Activated naive CD8-positive, alpha-beta T cell treated with anti-CD3 and anti-CD28 coated beads, Interleukin-2, amount 10 ng/mL, durations not matched to agents 7 days and 5 days (primary cell): ENCODE measurements around the gene HAGH. TPM values are rescaled to one million over a fixed set of nuclear protein-coding genes. Genes with fewer than 3 reads are reported as not detected.
A peak's percentile ranks its signal among the peaks of the same experiment; 100 is the strongest.
"Not testable (repeated sequence)": the region's sequence is repeated elsewhere in the genome, so short reads cannot be mapped to it uniquely, and the experiment has no call there.

Source experiments
- ATAC-seq: fragments of 150-1000 bp; cut with Tn5 transposase; one replicate; pipeline ENCODE4 v1.10.0; 2021; ENCODE audit warnings: low read depth, moderate library complexity
- POLR2A ChIA-PET: fragments of 350-600 bp; sonication (Branson Sonifier 250); formaldehyde crosslinking; loops from one replicate; lab custom pipeline; 2021; ENCODE audit warnings: antibody characterized with exemption; lab: Charles Lee
- DNase-seq: peaks from one replicate; pipeline ENCODE4 v3.0.0; 2021
- H3K27ac Mint-ChIP-seq: one replicate; pipeline ENCODE4 v1.8.0; 2022; ENCODE audit warnings: mild to moderate bottlenecking, mixed read lengths
- H3K27me3 Mint-ChIP-seq: one replicate; pipeline ENCODE4 v1.8.0; 2022; ENCODE audit warnings: mild to moderate bottlenecking, moderate library complexity, mixed read lengths
- H3K36me3 Mint-ChIP-seq: one replicate; pipeline ENCODE4 v1.8.0; 2021; ENCODE audit warnings: mild to moderate bottlenecking, mixed read lengths
- H3K4me1 Mint-ChIP-seq: one replicate; pipeline ENCODE4 v1.8.0; 2021; ENCODE audit warnings: mixed read lengths
- H3K4me3 Mint-ChIP-seq: one replicate; pipeline ENCODE4 v1.8.0; 2022; ENCODE audit warnings: mild to moderate bottlenecking, moderate library complexity, mixed read lengths
- H3K9me3 Mint-ChIP-seq: one replicate; pipeline ENCODE4 v1.8.0; 2021; ENCODE audit warnings: mixed read lengths
- total RNA-seq, 2 experiments: library from RNA; stranded (reverse); gene quantifications; one replicate each; pipeline ENCODE4 v1.2.3, GENCODE V29; 2021

Gene HAGH
- total RNA-seq, 2 experiments from 2014 or later, result 48.7 to 51.6 TPM

DNA sequence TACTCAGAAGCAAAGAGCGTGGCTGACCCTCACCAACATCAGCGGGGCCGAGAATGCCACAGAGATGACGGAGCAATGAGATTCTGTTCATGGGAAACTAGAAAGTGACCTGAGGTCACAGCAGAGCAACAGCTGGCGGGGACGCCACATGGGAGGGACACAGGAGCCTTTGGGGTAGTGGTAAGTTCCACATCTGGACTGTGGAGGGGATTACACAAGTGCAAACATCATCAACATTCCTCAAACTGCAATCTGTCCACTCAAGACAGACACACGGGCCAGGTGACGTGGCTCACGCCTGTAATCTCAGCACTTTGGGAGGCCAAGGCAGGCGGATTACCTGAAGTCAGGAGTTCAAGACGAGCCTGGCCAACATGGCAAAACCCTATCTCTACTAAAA, 11.2 kb downstream of the HAGH start:
- DNase-seq (no peak), ATAC-seq (no peak)
- Mint-ChIP-seq H3K36me3 (peaks cover 2% of the 10 kb centered on the region), H3K27ac (no peak overlapping the region), H3K4me1 (no peaks in the 10 kb centered on the region), H3K27me3 (no peaks in the 10 kb centered on the region), H3K4me3 (no peak overlapping the region), H3K9me3 (no peaks in the 10 kb centered on the region)
- POLR2A ChIA-PET, result interaction anchor here (1.6 kb wide), 1 partner anchor 33 kb away, joined by 3 read pairs; the partner anchor contains the start of gene NUBP2

DNA sequence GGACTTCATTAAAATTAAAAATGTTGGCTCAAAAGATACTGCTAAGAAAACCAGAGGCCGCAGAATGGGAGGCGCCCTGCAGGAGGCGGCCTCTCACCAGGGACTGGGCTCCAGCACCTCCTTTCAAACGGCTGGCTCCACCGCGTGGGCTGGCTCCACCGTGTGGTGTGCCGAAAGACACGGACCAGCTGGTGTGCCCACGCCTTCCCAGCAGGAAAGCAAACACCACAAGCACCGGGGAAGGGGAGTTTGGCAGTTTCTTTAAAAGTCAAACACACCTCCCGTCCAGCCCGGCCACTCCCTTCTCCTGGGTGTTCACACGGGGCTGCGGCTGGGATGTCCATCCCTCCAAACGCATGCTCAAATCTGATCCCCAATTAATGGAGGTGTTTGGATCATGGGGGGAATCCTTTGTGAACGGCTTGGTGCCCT, 13.9 kb downstream of the HAGH start:
- Mint-ChIP-seq H3K4me1 (no peaks in the 10 kb centered on the region), H3K27ac (no peak overlapping the region), H3K4me3 (no peak overlapping the region), H3K36me3 (peaks cover 1% of the 10 kb centered on the region), H3K9me3 (no peaks in the 10 kb centered on the region), H3K27me3 (no peaks in the 10 kb centered on the region)
- POLR2A ChIA-PET, result interaction anchor here (1.2 kb wide), 1 partner anchor 152 kb away, joined by 4 read pairs; the partner anchor contains the start of gene RPS2
- ATAC-seq, result peak; percentile 85
- peak; percentile 59 for DNase-seq

DNA sequence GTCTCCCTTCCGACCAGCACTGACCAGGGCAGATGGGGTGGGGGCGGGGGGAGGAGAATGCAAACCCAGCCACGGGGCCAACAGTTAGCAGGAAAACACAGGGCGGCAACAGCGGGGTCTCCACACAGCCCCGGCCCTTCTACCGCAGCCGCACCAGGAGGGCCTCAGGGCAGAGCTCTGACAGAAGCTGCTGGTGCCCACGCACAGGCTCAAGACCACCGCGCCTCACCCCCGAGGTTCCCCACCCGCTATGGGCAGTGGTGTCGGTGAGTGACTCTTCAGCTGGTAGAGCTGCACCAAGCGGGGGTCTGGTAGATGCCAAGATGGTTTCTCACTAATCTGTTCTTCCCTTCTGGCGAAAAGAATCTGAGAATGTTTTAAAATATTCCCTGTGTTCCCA, 16.1 kb downstream of the HAGH start:
- POLR2A ChIA-PET, result no interaction called here
- no peak overlapping the region for H3K27ac Mint-ChIP-seq
- no peak for ATAC-seq
- no peaks in the 10 kb centered on the region for H3K9me3 Mint-ChIP-seq
- DNase-seq, result no peak
- H3K36me3 Mint-ChIP-seq, result peaks cover 17% of the 10 kb centered on the region
- no peak overlapping the region for H3K4me3 Mint-ChIP-seq
- no peaks in the 10 kb centered on the region for H3K27me3 Mint-ChIP-seq
- H3K4me1 Mint-ChIP-seq, result no peaks in the 10 kb centered on the region

- Mint-ChIP-seq H3K27ac (no peak overlapping the region), H3K36me3 (peaks cover 18% of the 10 kb centered on the region)
- DNase-seq, result no peak
These were observed 16.5 kb downstream of the HAGH start for GRCh38 chr16:1810106-1810505.

GRCh38 chr16:1809281-1809801, 17.3 kb downstream of the HAGH start:
- no peaks in the 10 kb centered on the region for H3K4me1 Mint-ChIP-seq
- no peak for DNase-seq
- no peaks in the 10 kb centered on the region for H3K9me3 Mint-ChIP-seq
- H3K27me3 Mint-ChIP-seq, result no peaks in the 10 kb centered on the region
- POLR2A ChIA-PET, result no interaction called here
- peak; percentile 18 for ATAC-seq
- H3K36me3 Mint-ChIP-seq, result peaks cover 18% of the 10 kb centered on the region
- no peak overlapping the region for H3K27ac Mint-ChIP-seq
- no peak overlapping the region for H3K4me3 Mint-ChIP-seq

More at GRCh38 chr16:1810106-1810505, 16.5 kb downstream of the HAGH start:
- Mint-ChIP-seq H3K9me3 (no peaks in the 10 kb centered on the region), H3K4me3 (no peak overlapping the region), H3K4me1 (no peaks in the 10 kb centered on the region), H3K27me3 (no peaks in the 10 kb centered on the region)
- no peak for ATAC-seq
- POLR2A ChIA-PET, result no interaction called here

DNA sequence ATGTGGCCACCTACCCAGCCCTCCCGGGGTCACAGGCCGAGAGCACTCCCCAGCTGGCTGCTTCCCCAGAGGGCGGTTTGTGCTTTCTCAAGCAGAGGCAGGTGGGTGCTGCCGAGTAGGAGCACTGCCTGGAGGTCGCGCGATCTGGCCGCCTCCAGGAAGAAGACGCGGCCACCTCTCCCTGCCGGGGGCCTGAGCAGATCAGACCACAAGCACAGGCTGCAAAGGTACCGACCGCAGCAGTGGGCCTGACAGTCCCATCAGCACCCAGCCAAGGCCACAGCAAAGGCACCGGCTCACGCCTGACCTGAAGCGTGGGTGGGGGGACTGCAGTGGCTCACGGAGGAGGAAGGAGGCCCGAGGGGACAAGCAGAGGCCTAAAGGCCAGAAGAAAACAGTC, 17.9 kb downstream of the HAGH start:
- Mint-ChIP-seq H3K4me3 (no peak overlapping the region), H3K36me3 (peaks cover 18% of the 10 kb centered on the region), H3K27ac (no peak overlapping the region), H3K9me3 (no peaks in the 10 kb centered on the region), H3K4me1 (no peaks in the 10 kb centered on the region), H3K27me3 (no peaks in the 10 kb centered on the region)
- ATAC-seq (no peak), DNase-seq (no peak)
- POLR2A ChIA-PET, result no interaction called here

GRCh38 chr16:1807626-1808025, 19.0 kb downstream of the HAGH start:
- POLR2A ChIA-PET, result no interaction called here
- ATAC-seq (no peak), DNase-seq (no peak)
- H3K4me1 Mint-ChIP-seq, result no peaks in the 10 kb centered on the region
- H3K4me3 Mint-ChIP-seq, result no peak overlapping the region
- H3K36me3 Mint-ChIP-seq, result peaks cover 18% of the 10 kb centered on the region
- H3K27me3 Mint-ChIP-seq, result no peaks in the 10 kb centered on the region
- no peaks in the 10 kb centered on the region for H3K9me3 Mint-ChIP-seq
- H3K27ac Mint-ChIP-seq, result no peak overlapping the region

GRCh38 chr16:1800701-1801100, 25.9 kb downstream of the HAGH start:
- H3K36me3 Mint-ChIP-seq, result peaks cover 5% of the 10 kb centered on the region
- POLR2A ChIA-PET, result no interaction called here
- no peaks in the 10 kb centered on the region for H3K27me3 Mint-ChIP-seq
- no peaks in the 10 kb centered on the region for H3K4me1 Mint-ChIP-seq
- no peak overlapping the region for H3K27ac Mint-ChIP-seq
- DNase-seq (no peak), ATAC-seq (no peak)
- H3K4me3 Mint-ChIP-seq, result no peak overlapping the region
- peaks cover 4% of the 10 kb centered on the region for H3K9me3 Mint-ChIP-seq

- H3K27ac Mint-ChIP-seq, H3K4me3 Mint-ChIP-seq, H3K9me3 Mint-ChIP-seq, H3K27me3 Mint-ChIP-seq, ATAC-seq, DNase-seq, H3K36me3 Mint-ChIP-seq, H3K4me1 Mint-ChIP-seq, POLR2A ChIA-PET: not testable (repeated sequence)
These were observed 27.4 kb downstream of the HAGH start for GRCh38 chr16:1799263-1799662.

DNA sequence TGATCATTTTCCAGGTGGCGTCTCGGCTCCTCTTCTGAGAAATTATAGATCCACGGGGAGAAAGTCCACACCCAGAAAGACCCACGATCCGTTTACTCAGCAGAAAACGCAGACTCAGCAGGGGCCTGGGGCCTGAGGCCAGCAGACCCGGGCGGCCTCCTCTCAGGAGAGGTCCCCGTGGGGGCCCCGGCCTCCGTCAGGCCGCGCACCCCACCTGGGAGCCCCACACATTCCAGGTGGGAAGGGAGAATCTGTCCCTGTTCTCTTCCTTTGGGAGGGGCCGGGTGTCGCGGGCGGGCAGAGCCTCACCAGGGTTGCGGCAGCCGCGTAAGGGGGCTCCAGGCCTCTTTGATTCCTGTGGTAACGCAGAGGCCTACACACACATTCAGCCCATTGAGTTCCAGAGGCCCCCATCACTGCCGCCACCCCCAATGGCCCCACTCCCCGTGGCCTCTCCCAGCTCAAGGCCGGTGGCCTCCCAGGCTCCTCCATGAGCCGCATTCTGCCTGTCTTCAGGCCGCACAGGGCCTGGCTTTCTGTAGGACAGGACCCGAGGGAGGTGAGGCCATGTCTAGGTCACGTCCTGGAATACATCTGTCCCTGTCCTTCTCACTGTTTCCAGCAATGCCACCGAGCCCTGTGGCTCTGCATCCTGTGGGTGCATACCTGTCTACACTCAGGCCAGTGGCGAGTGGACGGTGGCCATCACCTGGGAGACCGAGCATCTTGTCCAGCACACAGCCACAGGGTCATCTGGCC, 31.5 kb downstream of the HAGH start:
- H3K4me3 Mint-ChIP-seq, result no peak overlapping the region
- DNase-seq (peak; percentile 24), ATAC-seq (no peak)
- POLR2A ChIA-PET, result no interaction called here
- H3K4me1 Mint-ChIP-seq, result no peaks in the 10 kb centered on the region
- no peak overlapping the region for H3K27ac Mint-ChIP-seq
- no peaks in the 10 kb centered on the region for H3K27me3 Mint-ChIP-seq
- H3K36me3 Mint-ChIP-seq, result peaks cover 3% of the 10 kb centered on the region
- H3K9me3 Mint-ChIP-seq, result peaks cover 3% of the 10 kb centered on the region

GRCh38 chr16:1794221-1794871, 32.3 kb downstream of the HAGH start:
- Mint-ChIP-seq H3K4me1 (no peaks in the 10 kb centered on the region), H3K27ac (no peak overlapping the region), H3K36me3 (peaks cover 3% of the 10 kb centered on the region), H3K4me3 (no peak overlapping the region), H3K9me3 (peaks cover 3% of the 10 kb centered on the region), H3K27me3 (no peaks in the 10 kb centered on the region)
- no peak for ATAC-seq
- no peak for DNase-seq
- POLR2A ChIA-PET, result no interaction called here

DNA sequence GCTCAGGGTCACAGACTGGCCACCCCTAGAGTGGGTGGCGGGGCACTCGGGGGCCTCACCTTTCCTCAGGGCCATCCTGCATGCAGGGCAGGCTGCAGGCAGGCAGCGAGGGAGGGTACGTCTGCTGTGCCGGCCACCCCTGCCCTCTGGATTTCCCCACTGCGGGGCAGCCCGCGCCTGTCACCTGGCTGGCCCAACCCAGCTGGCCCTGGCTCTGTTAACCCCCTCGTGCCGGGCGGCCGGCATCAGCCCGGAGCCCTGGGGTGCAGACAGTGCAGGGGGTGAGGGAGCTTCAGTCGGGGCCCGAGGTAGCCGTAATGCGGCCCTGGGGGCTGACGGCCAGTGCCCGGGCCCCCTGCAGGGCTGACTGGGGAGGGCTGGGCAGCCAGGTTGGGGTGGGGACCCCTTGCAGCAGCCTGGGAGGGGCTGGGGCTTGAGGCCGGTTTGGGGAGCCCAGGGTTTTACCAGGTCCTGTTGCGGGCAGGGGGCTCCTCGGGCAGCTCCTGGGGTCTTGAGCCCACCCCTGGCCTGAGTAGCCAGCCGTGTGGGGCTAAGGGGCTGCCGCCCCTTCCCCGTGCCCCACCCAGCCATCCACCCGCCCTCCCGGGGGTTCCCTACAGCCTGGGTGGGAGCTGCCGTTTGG, 32.9 kb downstream of the HAGH start, which contains the start of gene IGFALS:
TSS of gene IGFALS (minus strand) at position 128 of the 643 bp plus-strand sequence. CDS start at position 75, 53 bp downstream.
- DNase-seq, result peak; percentile 25
- peaks cover 1% of the 10 kb centered on the region for H3K4me1 Mint-ChIP-seq
- peaks cover 4% of the 10 kb centered on the region for H3K36me3 Mint-ChIP-seq
- no peaks in the 10 kb centered on the region for H3K27me3 Mint-ChIP-seq
- no peaks in the 10 kb centered on the region for H3K9me3 Mint-ChIP-seq
- no peak for ATAC-seq
- H3K27ac Mint-ChIP-seq, result no peak within 1 kb of the TSS
- POLR2A ChIA-PET, result interaction anchor here (1.1 kb wide), 1 partner anchor 9 kb away, joined by 3 read pairs; no protein-coding TSS in a partner anchor
- H3K4me3 Mint-ChIP-seq, result no peak within 1 kb of the TSS

DNA sequence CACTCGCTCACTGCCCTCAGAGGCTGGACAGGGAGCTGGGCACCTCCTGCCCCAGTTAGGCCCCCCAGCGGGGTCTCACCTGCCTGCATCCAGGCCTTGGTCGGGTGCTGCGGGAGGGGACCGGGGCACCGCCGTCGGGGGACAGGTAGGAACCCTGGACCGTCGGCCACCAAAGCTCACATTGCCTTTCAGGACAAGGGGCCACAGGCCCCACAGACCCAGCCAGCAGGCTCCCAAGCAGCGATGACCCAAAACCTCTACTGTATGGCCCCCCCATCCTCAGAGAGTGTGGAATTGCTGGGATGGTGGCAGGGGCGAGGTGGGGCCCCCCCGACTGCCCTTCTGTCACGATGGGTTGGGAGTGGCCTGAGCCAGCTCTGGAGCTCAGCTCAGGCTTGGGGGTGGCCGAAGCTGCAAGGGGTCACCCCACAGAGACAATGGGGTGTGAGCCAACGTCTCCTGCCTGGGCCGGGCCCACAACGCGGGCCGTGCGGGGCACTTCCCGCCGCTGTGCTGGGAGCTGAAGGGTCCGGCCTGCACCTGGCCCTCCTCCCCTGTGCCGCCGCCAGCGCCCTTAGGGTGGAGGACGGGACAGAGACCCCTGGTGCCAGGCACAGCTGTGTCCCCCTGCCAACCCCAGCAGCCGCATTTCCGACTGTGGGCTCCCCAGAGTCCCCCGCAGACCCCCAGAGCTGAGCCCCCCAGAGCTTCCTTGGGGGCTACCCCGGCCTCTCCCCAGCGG, 33.6 kb downstream of the HAGH start:
- DNase-seq (no peak), ATAC-seq (no peak)
- no peak overlapping the region for H3K27ac Mint-ChIP-seq
- H3K4me1 Mint-ChIP-seq, result peaks cover 1% of the 10 kb centered on the region
- peaks cover 4% of the 10 kb centered on the region for H3K36me3 Mint-ChIP-seq
- H3K4me3 Mint-ChIP-seq, result no peak overlapping the region
- no peaks in the 10 kb centered on the region for H3K9me3 Mint-ChIP-seq
- H3K27me3 Mint-ChIP-seq, result no peaks in the 10 kb centered on the region
- POLR2A ChIA-PET, result interaction anchor here (0.5 to 1.1 kb wide), 2 partner anchors 8 to 9 kb away, joined by 3 read pairs; no protein-coding TSS in a partner anchor
